ENCODE measurements around the gene CYSLTR2. TPM values are rescaled to one million over a fixed set of nuclear protein-coding genes. Genes with fewer than 3 reads are reported as not detected.

The CYSLTR2 gene
- total RNA-seq, 1 experiment from 2014 or later = not detected

GRCh38 chr13:48640767-48641166 lies 13.0 kb upstream of the CYSLTR2 start:
- H2AFZ ChIP-seq (ENCODE audit: low read length) = no peak overlapping the region
- H3F3A ChIP-seq (ENCODE audit: low read length, unreplicated experiment) = no peaks in the 10 kb centered on the region
- H3K4me1 ChIP-seq (ENCODE audit: insufficient read depth, low read length) = no peaks in the 10 kb centered on the region
- no peaks in the 10 kb centered on the region for H4K20me1 ChIP-seq (ENCODE audit: low read length)
- H3K9me2 ChIP-seq (replicated peaks; ENCODE audit: low read length) = no peaks in the 10 kb centered on the region
- H3K27me3 ChIP-seq (ENCODE audit: low read length) = no peaks in the 10 kb centered on the region
- ChIA-PET POLR2A (ENCODE audit: unreplicated experiment) (no interaction called here), CTCF (no interaction called here)
- intact Hi-C loops (cut with micrococcal nuclease) = no loop called here
- H3K9me3 ChIP-seq (ENCODE audit: low read length) = no peaks in the 10 kb centered on the region
- H3K4me2 ChIP-seq (ENCODE audit: low read length) = no peak overlapping the region
- DNase-seq (no peak), ATAC-seq (no peak)
- TF ChIP-seq EZH2 (IDR thresholded peaks at IDR 0.05; ENCODE audit: low read length, unreplicated experiment) (no peak), CTCF (conservative IDR thresholded peaks at IDR 0.05; ENCODE audit: low read depth, low read length) (no peak), EZH2phosphoT487 (IDR thresholded peaks at IDR 0.05; ENCODE audit: borderline replicate concordance, low read length) (no peak)
- H3K4me3 ChIP-seq (ENCODE audit: low read length) = no peak overlapping the region
- no TSS peak for BruUV-seq (replicated peaks)
- H3K27ac ChIP-seq (ENCODE audit: low read length) = no peak overlapping the region
- no peak overlapping the region for H3K9ac ChIP-seq (ENCODE audit: low read length)
- no peaks in the 10 kb centered on the region for H3K36me3 ChIP-seq (ENCODE audit: low read depth, low read length)
- H3K79me2 ChIP-seq (ENCODE audit: low read length) = no peaks in the 10 kb centered on the region

- intact Hi-C loops (cut with micrococcal nuclease) = no loop called here
- H3K27ac ChIP-seq (ENCODE audit: low read length) = no peak overlapping the region
- ChIA-PET POLR2A (ENCODE audit: unreplicated experiment) (no interaction called here), CTCF (no interaction called here)
- no peaks in the 10 kb centered on the region for H3K9me2 ChIP-seq (replicated peaks; ENCODE audit: low read length)
- H3K4me3 ChIP-seq (ENCODE audit: low read length) = no peak overlapping the region
- no peaks in the 10 kb centered on the region for H3F3A ChIP-seq (ENCODE audit: low read length, unreplicated experiment)
- H4K20me1 ChIP-seq (ENCODE audit: low read length) = no peaks in the 10 kb centered on the region
- H3K9me3 ChIP-seq (ENCODE audit: low read length) = no peaks in the 10 kb centered on the region
- TF ChIP-seq EZH2 (IDR thresholded peaks at IDR 0.05; ENCODE audit: low read length, unreplicated experiment) = no peak
- no peak for TF ChIP-seq EZH2phosphoT487 (IDR thresholded peaks at IDR 0.05; ENCODE audit: borderline replicate concordance, low read length)
- no peak for TF ChIP-seq CTCF (conservative IDR thresholded peaks at IDR 0.05; ENCODE audit: low read depth, low read length)
- ATAC-seq = no peak
- H3K79me2 ChIP-seq (ENCODE audit: low read length) = no peaks in the 10 kb centered on the region
- H3K36me3 ChIP-seq (ENCODE audit: low read depth, low read length) = no peaks in the 10 kb centered on the region
- DNase-seq = no peak
- no peak overlapping the region for H2AFZ ChIP-seq (ENCODE audit: low read length)
- BruUV-seq (replicated peaks) = no TSS peak
- H3K4me2 ChIP-seq (ENCODE audit: low read length) = no peak overlapping the region
- H3K4me1 ChIP-seq (ENCODE audit: insufficient read depth, low read length) = no peaks in the 10 kb centered on the region
- no peaks in the 10 kb centered on the region for H3K27me3 ChIP-seq (ENCODE audit: low read length)
- no peak overlapping the region for H3K9ac ChIP-seq (ENCODE audit: low read length)
These were observed 12.3 kb upstream of the CYSLTR2 start for GRCh38 chr13:48641404-48641803.

- intact Hi-C loops (cut with micrococcal nuclease) = no loop called here
- POLR2A ChIA-PET (ENCODE audit: unreplicated experiment) = no interaction called here
These were observed 11.7 kb upstream of the CYSLTR2 start for GRCh38 chr13:48642061-48642460.

More at GRCh38 chr13:48642061-48642460, 11.7 kb upstream of the CYSLTR2 start:
- Histone ChIP-seq H4K20me1 (ENCODE audit: low read length) (no peaks in the 10 kb centered on the region), H3K36me3 (ENCODE audit: low read depth, low read length) (no peaks in the 10 kb centered on the region), H3K9me2 (replicated peaks; ENCODE audit: low read length) (no peaks in the 10 kb centered on the region), H3K27me3 (ENCODE audit: low read length) (no peaks in the 10 kb centered on the region), H2AFZ (ENCODE audit: low read length) (no peak overlapping the region), H3K9me3 (ENCODE audit: low read length) (no peaks in the 10 kb centered on the region), H3K79me2 (ENCODE audit: low read length) (no peaks in the 10 kb centered on the region), H3K4me2 (ENCODE audit: low read length) (no peak overlapping the region), H3K9ac (ENCODE audit: low read length) (no peak overlapping the region), H3K4me3 (ENCODE audit: low read length) (no peak overlapping the region), H3K4me1 (ENCODE audit: insufficient read depth, low read length) (no peaks in the 10 kb centered on the region), H3K27ac (ENCODE audit: low read length) (no peak overlapping the region), H3F3A (ENCODE audit: low read length, unreplicated experiment) (no peaks in the 10 kb centered on the region)
- TF ChIP-seq EZH2phosphoT487 (IDR thresholded peaks at IDR 0.05; ENCODE audit: borderline replicate concordance, low read length) (no peak), EZH2 (IDR thresholded peaks at IDR 0.05; ENCODE audit: low read length, unreplicated experiment) (no peak), CTCF (conservative IDR thresholded peaks at IDR 0.05; ENCODE audit: low read depth, low read length) (no peak)
- CTCF ChIA-PET = no interaction called here
- ATAC-seq (no peak), DNase-seq (no peak)
- BruUV-seq (replicated peaks) = no TSS peak

Measured in PC-3 (cell line).